Endodermal cell (in vitro differentiated cells): ENCODE data around the gene DRG1. TPM values are rescaled to one million over a fixed set of nuclear protein-coding genes. Genes with fewer than 3 reads are reported as not detected.

Experiments
- DNase-seq: peaks from one replicate; pipeline ENCODE4 v3.0.0-alpha.2; 2017
- H3K27ac ChIP-seq: 2 replicates; pipeline ENCODE4 v1.5.1; 2013; ENCODE audit warnings: mild to moderate bottlenecking, low read depth, low read length, moderate library complexity
- H3K27me3 ChIP-seq: 2 replicates; pipeline ENCODE4 v1.6.1; 2013; ENCODE audit warnings: mild to moderate bottlenecking, low read length, moderate library complexity; ENCODE audit not compliant: insufficient read depth, control insufficient read depth, poor library complexity, severe bottlenecking
- H3K36me3 ChIP-seq: 2 replicates; pipeline ENCODE4 v1.7.0; 2013; ENCODE audit warnings: mild to moderate bottlenecking, low read length, moderate library complexity; ENCODE audit not compliant: control insufficient read depth, insufficient read depth
- H3K4me1 ChIP-seq: one replicate; pipeline ENCODE4 v1.7.0; 2013; ENCODE audit warnings: low read length; ENCODE audit not compliant: control insufficient read depth, insufficient read depth
- H3K4me3 ChIP-seq: 2 replicates; pipeline ENCODE4 v1.5.1; 2013; ENCODE audit warnings: mild to moderate bottlenecking, low read length, moderate library complexity
- H3K9ac ChIP-seq: 2 replicates; pipeline ENCODE4 v1.6.1; 2013; ENCODE audit warnings: mild to moderate bottlenecking, low read length, moderate library complexity; ENCODE audit not compliant: poor library complexity, severe bottlenecking; ENCODE audit errors: extremely low read depth
- H3K9me3 ChIP-seq: 2 replicates; pipeline ENCODE4 v1.6.1; 2013; ENCODE audit warnings: mild to moderate bottlenecking, low read length, moderate library complexity; ENCODE audit not compliant: control insufficient read depth
- H3K27ac Mint-ChIP-seq: 2 replicates; pipeline ENCODE4 v1.8.0; 2020; ENCODE audit warnings: mixed read lengths
- H3K27me3 Mint-ChIP-seq: 2 replicates; pipeline ENCODE4 v1.8.0; 2021; ENCODE audit warnings: mild to moderate bottlenecking, mixed read lengths; ENCODE audit not compliant: insufficient read depth
- H3K36me3 Mint-ChIP-seq: 2 replicates; pipeline ENCODE4 v1.8.0; 2020; ENCODE audit warnings: low read depth, mixed read lengths
- H3K4me1 Mint-ChIP-seq: 2 replicates; pipeline ENCODE4 v1.8.0; 2020; ENCODE audit warnings: mixed read lengths
- H3K4me3 Mint-ChIP-seq: 2 replicates; pipeline ENCODE4 v1.8.0; 2020; ENCODE audit warnings: mild to moderate bottlenecking, moderate library complexity, mixed read lengths
- H3K9me3 Mint-ChIP-seq: 2 replicates; pipeline ENCODE4 v1.8.0; 2020; ENCODE audit warnings: mild to moderate bottlenecking, mixed read lengths
- CTCF ChIP-seq: fragments of 200-600 bp; sonication (generic); conservative IDR thresholded peaks from 2 replicates; pipeline ENCODE4 v1.5.0; 2021; ENCODE audit warnings: antibody characterized with exemption, mild to moderate bottlenecking
- WGBS, 2 experiments: methylation state at CpG; one replicate each; pipeline versions ENCODE4 v1.1.5 to v1.1.7; 2013; ENCODE audit warnings: missing lambda C conversion rate in 2 of 2, mixed read lengths in 1 of 2; ENCODE audit not compliant: insufficient coverage in 1 of 2, insufficient read length in 1 of 2; 5-methylcytosine and 5-hydroxymethylcytosine counted together
- total RNA-seq, 2 donors: library from RNA; stranded (reverse); fragmentation: NEBNext Ultra II Directional in 1 of 2; extraction: Animal tissue kit (Norgen Biotek cat#: 25700) in 1 of 2; gene quantifications; 2 replicates in 1 of 2; 3 replicates in 1 of 2; pipeline ENCODE4 v1.2.1, GENCODE V29; 2021

The DRG1 gene
- total RNA-seq, 2 donors from 2014 or later = 79.9 to 93.5 TPM

GRCh38 chr22:31439808-31440207, 40.4 kb downstream of the DRG1 start:
- no peak overlapping the region for H3K27ac Mint-ChIP-seq
- no peak overlapping the region for H3K9ac ChIP-seq
- no peak overlapping the region for H3K4me3 Mint-ChIP-seq
- peaks cover 10% of the 10 kb centered on the region for H3K4me1 Mint-ChIP-seq
- no peak overlapping the region for H3K4me3 ChIP-seq
- no peaks in the 10 kb centered on the region for H3K9me3 ChIP-seq
- TF ChIP-seq CTCF = no peak
- H3K27ac ChIP-seq = no peak overlapping the region
- no peaks in the 10 kb centered on the region for H3K27me3 Mint-ChIP-seq
- peaks cover 91% of the 10 kb centered on the region for H3K36me3 ChIP-seq
- no peak for DNase-seq
- no peaks in the 10 kb centered on the region for H3K27me3 ChIP-seq
- WGBS, 2 experiments = 91 to 93% methylated on average over 5 to 8 of the region's 8 CpGs
- H3K36me3 Mint-ChIP-seq = peaks cover 87% of the 10 kb centered on the region
- H3K9me3 Mint-ChIP-seq = no peaks in the 10 kb centered on the region
- peaks cover 5% of the 10 kb centered on the region for H3K4me1 ChIP-seq

GRCh38 chr22:31440681-31441080, 41.3 kb downstream of the DRG1 start:
- Mint-ChIP-seq H3K27me3 (no peaks in the 10 kb centered on the region), H3K9me3 (no peaks in the 10 kb centered on the region), H3K36me3 (peaks cover 89% of the 10 kb centered on the region), H3K4me3 (no peak overlapping the region), H3K27ac (no peak overlapping the region), H3K4me1 (peaks cover 10% of the 10 kb centered on the region)
- Histone ChIP-seq H3K9me3 (no peaks in the 10 kb centered on the region), H3K36me3 (peaks cover 92% of the 10 kb centered on the region), H3K27me3 (no peaks in the 10 kb centered on the region), H3K4me1 (peaks cover 5% of the 10 kb centered on the region), H3K27ac (no peak overlapping the region), H3K9ac (no peak overlapping the region), H3K4me3 (no peak overlapping the region)
- no peak for TF ChIP-seq CTCF
- 89 to 95% methylated on average over 6 to 7 of the region's 7 CpGs for WGBS, 2 experiments
- DNase-seq = no peak

- no peak overlapping the region for H3K9ac ChIP-seq
- no peaks in the 10 kb centered on the region for H3K9me3 ChIP-seq
- DNase-seq = no peak
- H3K27ac Mint-ChIP-seq = no peak overlapping the region
- no peaks in the 10 kb centered on the region for H3K9me3 Mint-ChIP-seq
- no peak overlapping the region for H3K27ac ChIP-seq
- no peaks in the 10 kb centered on the region for H3K27me3 Mint-ChIP-seq
- 95 to 96% methylated on average over 4 to 5 of the region's 5 CpGs for WGBS, 2 experiments
- H3K4me3 ChIP-seq = no peak overlapping the region
- H3K27me3 ChIP-seq = no peaks in the 10 kb centered on the region
- peaks cover 5% of the 10 kb centered on the region for H3K4me1 ChIP-seq
- H3K4me3 Mint-ChIP-seq = no peak overlapping the region
- peaks cover 10% of the 10 kb centered on the region for H3K4me1 Mint-ChIP-seq
- peaks cover 82% of the 10 kb centered on the region for H3K36me3 Mint-ChIP-seq
- TF ChIP-seq CTCF = no peak
- H3K36me3 ChIP-seq = peaks cover 90% of the 10 kb centered on the region
Observed at GRCh38 chr22:31441652-31442051, 42.2 kb downstream of the DRG1 start.
